Superior temporal gyrus (tissue), 1 donor: ENCODE measurements around the gene MEGF9.

ENCODE experiments used
- DNase-seq: peaks from one replicate; pipeline ENCODE4 v3.0.0-alpha.2; 2016; ENCODE audit errors: extremely low spot score

The MEGF9 gene

DNA sequence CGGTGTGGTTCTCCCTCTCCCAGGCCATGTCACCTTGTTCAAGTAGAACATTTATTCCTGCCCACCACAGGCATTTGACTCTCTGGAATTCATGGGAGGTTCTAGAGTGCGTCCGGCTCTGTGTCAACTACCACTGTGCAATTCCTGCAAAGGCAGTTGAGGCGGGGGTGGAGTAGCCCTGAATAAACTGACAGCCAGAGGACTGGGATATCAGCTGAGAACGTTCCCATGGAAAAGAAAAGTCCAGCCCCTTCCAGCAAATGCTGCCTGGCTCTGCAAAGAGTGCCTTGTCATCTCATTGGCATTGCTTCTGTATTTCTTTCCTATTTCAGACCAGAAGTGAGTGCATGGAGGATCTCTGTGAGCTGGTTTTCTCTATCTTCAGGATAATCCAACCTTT, 18.9 kb upstream of the MEGF9 start:
- peak; percentile 73 for DNase-seq

GRCh38 chr9:120730654-120731514, 16.6 kb upstream of the MEGF9 start:
- no peak for DNase-seq

DNA sequence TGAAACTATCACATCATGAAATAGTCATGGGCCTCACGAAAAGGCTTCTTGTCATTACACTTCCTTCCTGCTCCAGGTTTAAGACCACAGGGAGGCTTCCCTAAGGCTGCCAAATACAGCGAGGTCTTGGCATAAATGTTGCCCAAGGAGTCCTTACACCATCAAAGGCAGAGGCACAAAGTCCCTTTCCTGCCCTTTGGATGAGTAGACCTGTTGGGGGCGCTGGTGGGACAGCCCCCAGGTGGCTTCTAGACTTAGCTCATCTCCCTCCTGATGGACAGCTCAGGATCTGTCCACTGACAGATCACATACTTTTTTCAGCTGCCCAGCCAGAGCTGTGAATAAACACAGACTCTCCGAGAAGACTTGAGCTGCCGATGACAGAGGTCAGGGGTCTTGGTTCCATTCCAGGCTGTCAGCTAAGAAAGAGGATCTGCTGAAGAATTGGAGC, 15.5 kb upstream of the MEGF9 start:
- no peak for DNase-seq

DNA sequence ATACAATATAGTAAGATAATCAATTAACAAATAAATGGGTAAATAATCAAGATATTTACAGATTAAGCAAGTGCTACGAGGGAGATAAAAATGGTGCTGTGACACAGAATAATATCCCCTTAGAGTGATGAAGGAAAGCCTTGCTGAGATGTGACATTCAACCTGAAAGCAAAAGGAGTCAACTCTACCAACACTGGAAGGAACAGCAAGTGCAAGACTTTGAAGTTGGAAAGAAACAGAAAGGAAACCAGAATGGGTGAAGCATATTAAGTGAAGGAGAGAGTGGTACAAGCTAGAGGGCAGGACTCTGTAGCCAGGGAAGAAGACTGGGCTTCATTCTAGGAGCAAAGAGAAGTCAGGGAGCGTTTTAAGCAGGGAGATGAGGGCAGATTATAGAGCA, 12.2 kb upstream of the MEGF9 start:
- no peak for DNase-seq

- DNase-seq: no peak
These were observed 11.6 kb upstream of the MEGF9 start for GRCh38 chr9:120725907-120726306.

- DNase-seq: no peak
These were observed 10.6 kb upstream of the MEGF9 start for GRCh38 chr9:120724757-120725400.

DNA sequence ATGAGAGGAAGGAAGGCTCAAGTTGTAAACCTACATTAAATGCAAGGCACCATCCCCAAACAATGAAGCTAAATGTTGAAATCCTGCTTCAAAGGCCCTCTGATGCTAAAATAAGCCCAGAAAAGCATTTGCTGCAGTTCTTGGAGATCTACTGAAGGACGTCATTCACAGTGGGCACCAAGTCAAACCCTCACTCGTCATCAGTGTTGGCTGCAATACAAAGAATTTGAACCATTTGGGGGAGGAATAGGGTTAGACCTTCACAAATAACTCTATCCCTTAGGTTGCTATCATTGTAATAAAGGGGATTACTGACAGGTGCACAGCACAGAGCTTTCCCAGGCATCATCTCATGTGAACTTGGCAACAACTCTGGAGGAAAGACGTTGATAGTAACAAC, 9.3 kb upstream of the MEGF9 start:
- peak; percentile 33 for DNase-seq

GRCh38 chr9:120720404-120720803, 6.1 kb upstream of the MEGF9 start:
- DNase-seq: no peak

DNA sequence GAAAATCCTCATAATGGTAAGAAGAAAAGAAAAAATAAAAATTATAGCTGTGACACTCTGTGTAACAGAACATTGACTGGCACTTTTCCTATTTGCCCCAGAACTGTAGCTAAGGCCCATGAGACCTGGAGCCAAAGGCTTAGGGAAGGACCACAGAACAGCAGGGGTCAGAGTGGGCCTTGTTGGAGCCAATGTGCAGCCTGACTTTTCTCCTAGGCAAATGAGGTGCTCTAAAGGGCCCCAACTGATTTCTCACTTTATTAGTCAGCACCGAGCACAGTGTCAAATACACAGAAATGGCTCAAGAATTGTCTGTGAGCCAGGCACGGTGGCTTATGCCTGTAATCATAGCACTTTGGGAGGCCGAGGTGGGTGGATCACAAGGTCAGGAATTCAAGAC, 4.0 kb upstream of the MEGF9 start:
- DNase-seq: no peak

GRCh38 chr9:120717176-120717575, 2.9 kb upstream of the MEGF9 start:
- no peak for DNase-seq

DNA sequence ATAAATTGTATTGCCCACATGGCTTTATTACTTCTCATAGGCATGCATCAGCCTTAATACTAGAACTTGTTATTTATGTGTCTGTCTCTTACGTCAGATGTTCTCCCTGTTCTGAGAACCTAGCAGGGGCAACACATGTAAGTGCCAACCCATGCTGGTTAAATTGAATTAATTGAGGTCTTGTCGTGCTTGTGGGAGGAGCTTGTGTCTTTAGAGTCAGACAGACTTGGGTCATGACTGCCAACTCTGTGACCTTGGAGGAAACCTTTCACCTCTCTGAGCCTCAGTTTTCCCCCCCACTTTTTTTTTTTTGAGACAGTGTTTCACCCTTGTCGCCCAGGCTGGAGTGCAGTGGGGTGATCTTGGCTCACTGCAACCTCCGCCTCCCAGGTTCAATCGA, 2.2 kb upstream of the MEGF9 start:
- DNase-seq: peak; percentile 17

DNA sequence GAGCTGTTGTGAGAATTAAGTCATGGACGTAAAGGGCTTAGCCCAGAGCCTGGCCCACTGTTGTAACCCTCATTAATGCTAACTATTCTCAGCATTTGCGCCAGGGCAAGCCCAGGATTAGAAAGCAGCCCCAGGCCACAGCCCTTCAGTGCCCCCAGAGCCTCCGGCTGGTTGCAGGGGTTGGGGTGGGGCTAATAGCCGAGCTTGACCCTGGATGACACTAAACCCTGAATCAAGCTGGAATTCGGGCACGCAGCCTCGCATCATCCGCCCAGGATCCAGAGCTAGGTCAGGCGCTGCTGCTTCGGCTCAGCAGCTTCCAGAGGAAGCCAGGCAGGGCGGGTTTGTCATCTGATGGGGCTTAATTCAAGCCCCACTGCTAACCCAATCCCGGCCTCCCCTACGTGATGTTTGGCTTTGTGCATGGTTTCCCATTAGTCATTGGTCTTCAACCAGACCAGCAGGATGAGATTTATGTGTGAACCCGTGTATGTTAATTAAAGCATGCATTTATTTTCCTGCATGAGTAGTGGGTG, 1.2 kb upstream of the MEGF9 start:
- peak; percentile 44 for DNase-seq

GRCh38 chr9:120714846-120715388, 647 bp upstream of the MEGF9 start:
- DNase-seq: peak; percentile 35

GRCh38 chr9:120713257-120714087, 798 bp downstream of the MEGF9 start:
- peak; percentile 64 for DNase-seq

DNA sequence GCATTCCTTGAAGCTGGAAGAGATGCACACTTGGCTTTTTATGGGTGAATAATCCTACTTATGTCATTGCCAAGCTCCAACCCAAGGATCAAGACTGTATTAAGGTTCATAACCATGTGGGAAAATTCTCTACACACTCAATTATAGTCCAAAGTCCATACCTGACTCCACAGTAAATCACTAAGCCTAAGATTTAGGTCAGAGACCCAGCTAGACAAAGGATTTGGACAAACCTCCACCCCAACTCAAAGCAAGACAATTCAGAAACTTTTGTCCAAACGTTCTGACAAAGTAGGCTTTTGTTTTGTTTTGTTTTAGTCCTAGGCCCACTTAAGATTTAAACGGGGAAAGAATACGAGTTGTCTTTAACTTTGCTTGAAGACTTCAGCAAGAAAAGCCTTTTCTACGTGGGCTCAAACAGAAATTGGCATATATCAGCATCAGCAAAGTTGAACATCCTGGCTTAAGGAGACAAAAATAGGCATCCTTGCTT, 1.7 kb downstream of the MEGF9 start:
- DNase-seq: peak; percentile 71

- peak; percentile 43 for DNase-seq
These were observed 2.3 kb downstream of the MEGF9 start for GRCh38 chr9:120711841-120712538.

GRCh38 chr9:120711354-120711753, 2.9 kb downstream of the MEGF9 start:
- DNase-seq: peak; percentile 61

DNA sequence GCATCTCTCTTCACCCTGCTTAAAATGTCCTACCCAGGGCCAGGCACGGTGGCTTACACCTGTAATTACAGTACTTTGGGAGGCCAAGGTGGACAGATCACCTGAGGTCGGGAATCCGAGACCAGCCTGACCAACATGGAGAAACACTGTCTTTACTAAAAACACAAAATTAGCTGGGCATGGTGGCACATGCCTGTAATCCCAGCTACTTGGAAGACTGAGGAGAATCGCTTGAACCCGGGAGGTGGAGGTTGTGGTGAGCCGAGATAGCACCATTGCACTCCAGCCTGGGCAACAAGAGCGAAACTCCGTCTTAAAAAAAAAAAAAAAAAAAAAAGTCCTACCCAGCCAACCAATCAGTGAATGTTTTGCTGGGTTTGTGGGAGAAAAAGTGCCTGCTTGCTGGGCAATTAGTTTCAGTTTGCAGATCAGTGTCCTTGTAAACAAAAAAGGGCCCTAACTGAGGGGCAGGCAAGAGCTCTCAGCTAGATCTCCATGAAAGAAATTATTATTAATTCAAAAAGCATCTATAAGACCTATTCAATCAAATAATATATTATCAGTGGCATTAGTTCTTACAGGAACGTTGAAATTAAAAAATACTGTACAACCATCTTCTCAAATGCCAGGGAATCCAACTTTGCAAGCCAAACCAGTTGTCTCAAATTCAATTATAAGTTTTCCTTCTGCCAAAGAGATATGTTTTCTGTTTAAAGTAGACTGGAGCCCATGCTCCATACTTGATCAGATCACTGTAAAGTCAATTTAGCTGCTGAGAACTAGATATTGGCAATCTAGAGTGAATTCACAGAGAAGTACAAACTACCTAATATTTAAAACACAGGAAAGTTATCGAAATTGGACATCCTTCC, 3.9 kb downstream of the MEGF9 start:
- peak; percentile 82 for DNase-seq

- DNase-seq: peak; percentile 10
These were observed 5.6 kb downstream of the MEGF9 start for GRCh38 chr9:120708526-120709224.
